Measurements from ENCODE around the gene EMP2.

Gene EMP2

GRCh38 chr16:10490141-10490540 is 90.3 kb downstream of the EMP2 start:
- no peak for DNase-seq (ENCODE audit: low read depth, low spot score)

GRCh38 chr16:10485698-10486382 is 94.6 kb downstream of the EMP2 start:
- no peak for DNase-seq (ENCODE audit: low read depth, low spot score)

- DNase-seq (ENCODE audit: low read depth, low spot score) = no peak
Measured at GRCh38 chr16:10485159-10485558, 95.2 kb downstream of the EMP2 start.

GRCh38 chr16:10480151-10480550 is 100.2 kb downstream of the EMP2 start:
- DNase-seq (ENCODE audit: low read depth, low spot score) = no peak

Measured in ELF-1 (cell line).